IMR-90 (cell line): ENCODE results near the gene SORBS1. TPM values are rescaled to one million over a fixed set of nuclear protein-coding genes. Genes with fewer than 3 reads are reported as not detected.

Experiments
- ATAC-seq: fragments of 200-7000 bp; cut with Tn5 transposase; 2 replicates; pipeline ENCODE4 v1.9.1; 2020; ENCODE audit warnings: low read depth, mild to moderate bottlenecking, moderate library complexity
- BruUV-seq: library from RNA; stranded (reverse); fragments of 400-500 nt; replicated peaks from 2 replicates; lab custom pipeline; 2021; lab: Mats Ljungman, UMichigan
- CTCF ChIA-PET: fragments of 300-600 bp; formaldehyde crosslinking; extraction: SDS; loops from one replicate; lab custom pipeline; 2021; ENCODE audit warnings: antibody characterized with exemption; lab: Yijun Ruan, JAX
- POLR2A ChIA-PET: fragments of 300-600 bp; sonication (Branson Sonifier 250); formaldehyde crosslinking; loops from one replicate; lab custom pipeline; 2022; ENCODE audit warnings: antibody characterized with exemption; ENCODE audit not compliant: unreplicated experiment; lab: Charles Lee
- DNase-seq: peaks from one replicate; pipeline ENCODE4 v3.0.0; 2013
- H2AFZ ChIP-seq: replicated peaks from 2 replicates; pipeline ENCODE3; 2013; ENCODE audit warnings: low read length, mild to moderate bottlenecking; ENCODE audit not compliant: poor library complexity
- H2AK5ac ChIP-seq: 2 replicates; pipeline ENCODE4 v1.6.1; 2013; ENCODE audit warnings: low read depth, low read length, inconsistent platforms
- H2AK9ac ChIP-seq: replicated peaks from 2 replicates; pipeline ENCODE3; 2013; ENCODE audit warnings: mild to moderate bottlenecking, low read depth, low read length, moderate library complexity; ENCODE audit not compliant: poor library complexity
- H2BK120ac ChIP-seq: 2 replicates; pipeline ENCODE4 v1.6.1; 2013; ENCODE audit warnings: low read depth, low read length, inconsistent platforms
- H2BK15ac ChIP-seq: 3 replicates; pipeline ENCODE4 v1.6.1; 2013; ENCODE audit warnings: low read depth, low read length, inconsistent platforms
- H2BK20ac ChIP-seq: 2 replicates; pipeline ENCODE4 v1.6.1; 2013; ENCODE audit warnings: low read depth, mild to moderate bottlenecking, inconsistent platforms, low read length, moderate library complexity
- H2BK5ac ChIP-seq: 2 replicates; pipeline ENCODE4 v1.6.1; 2013; ENCODE audit warnings: mild to moderate bottlenecking, low read depth, low read length, inconsistent platforms; ENCODE audit not compliant: poor library complexity, severe bottlenecking
- H3K14ac ChIP-seq: replicated peaks from 2 replicates; pipeline ENCODE4 v1.6.1; 2013; ENCODE audit warnings: low read depth, low read length, inconsistent platforms
- H3K18ac ChIP-seq: 2 replicates; pipeline ENCODE4 v1.6.1; 2013; ENCODE audit warnings: low read depth, low read length, control low read depth
- H3K23ac ChIP-seq: 2 replicates; pipeline ENCODE4 v1.6.1; 2013; ENCODE audit warnings: low read depth, low read length, inconsistent platforms
- H3K27ac ChIP-seq: 2 replicates; pipeline ENCODE4 v1.5.1; 2013; ENCODE audit warnings: mild to moderate bottlenecking, control low read depth, low read length; ENCODE audit not compliant: insufficient read depth
- H3K27me3 ChIP-seq: 2 replicates; pipeline ENCODE4 v1.6.1; 2013; ENCODE audit warnings: low read length; ENCODE audit not compliant: control insufficient read depth, insufficient read depth
- H3K36me3 ChIP-seq: 2 replicates; pipeline ENCODE4 v1.6.1; 2013; ENCODE audit warnings: low read length, mixed read lengths; ENCODE audit not compliant: control insufficient read depth, insufficient read depth
- H3K4ac ChIP-seq: 2 replicates; pipeline ENCODE4 v1.6.1; 2013; ENCODE audit warnings: low read depth, low read length, inconsistent platforms
- H3K4me1 ChIP-seq: 2 replicates; pipeline ENCODE4 v1.6.1; 2013; ENCODE audit warnings: low read length, mixed read lengths; ENCODE audit not compliant: control insufficient read depth, insufficient read depth
- H3K4me2 ChIP-seq: 2 replicates; pipeline ENCODE4 v1.6.1; 2013; ENCODE audit warnings: low read depth, mild to moderate bottlenecking, control low read depth, low read length, moderate library complexity
- H3K4me3 ChIP-seq: 2 replicates; pipeline ENCODE4 v1.5.1; 2013; ENCODE audit warnings: low read depth, mild to moderate bottlenecking, control low read depth, low read length, moderate library complexity; ENCODE audit not compliant: insufficient read depth
- H3K56ac ChIP-seq: 2 replicates; pipeline ENCODE4 v1.6.1; 2013; ENCODE audit warnings: low read length, inconsistent platforms; ENCODE audit not compliant: insufficient read depth; ENCODE audit errors: extremely low read depth
- H3K79me1 ChIP-seq, 2 experiments: 2 replicates each; pipeline ENCODE4 v1.6.1; 2013; ENCODE audit warnings: low read length in 2 of 2, inconsistent platforms in 1 of 2, low read depth in 1 of 2
- H3K9ac ChIP-seq: 2 replicates; pipeline ENCODE4 v1.6.1; 2013; ENCODE audit warnings: low read depth, low read length, control low read depth
- H3K9me1 ChIP-seq: 2 replicates; pipeline ENCODE4 v1.6.1; 2013; ENCODE audit warnings: low read length, inconsistent platforms; ENCODE audit not compliant: insufficient read depth
- H3K9me3 ChIP-seq: 2 replicates; pipeline ENCODE4 v1.6.1; 2013; ENCODE audit warnings: low read length; ENCODE audit not compliant: control insufficient read depth, insufficient read depth
- H4K20me1 ChIP-seq: 2 replicates; pipeline ENCODE4 v1.6.1; 2013; ENCODE audit warnings: low read length, inconsistent platforms; ENCODE audit not compliant: insufficient read depth
- H4K5ac ChIP-seq: 2 replicates; pipeline ENCODE4 v1.6.1; 2013; ENCODE audit warnings: mild to moderate bottlenecking, low read depth, low read length, control low read depth
- H4K8ac ChIP-seq, 2 experiments: 2 replicates each; pipeline ENCODE4 v1.6.1; 2013; ENCODE audit warnings: low read depth in 2 of 2, low read length in 2 of 2, control low read depth in 1 of 2, inconsistent platforms in 1 of 2
- H4K91ac ChIP-seq: 2 replicates; pipeline ENCODE4 v1.6.1; 2013; ENCODE audit warnings: low read depth, low read length, inconsistent platforms; ENCODE audit not compliant: insufficient read depth
- CEBPB ChIP-seq: IDR thresholded peaks from 2 replicates; pipeline ENCODE4 v1.6.1; 2012; ENCODE audit warnings: low read depth, low read length, improper control_type of control experiment
- CHD1 ChIP-seq: IDR thresholded peaks from 2 replicates; pipeline ENCODE4 v1.6.1; 2012; ENCODE audit warnings: low read depth, low read length, improper control_type of control experiment
- FOS ChIP-seq: fragments of 150-350 bp; IDR thresholded peaks from 2 replicates; pipeline ENCODE4 v1.6.1; 2016; ENCODE audit warnings: low read depth, low read length
- MAFK ChIP-seq: IDR thresholded peaks from 2 replicates; pipeline ENCODE4 v1.6.1; 2012; ENCODE audit warnings: low read depth, low read length, improper control_type of control experiment
- MAZ ChIP-seq: IDR thresholded peaks from 2 replicates; pipeline ENCODE4 v1.6.1; 2012; ENCODE audit warnings: low read depth, mild to moderate bottlenecking, low read length, improper control_type of control experiment, moderate library complexity, borderline replicate concordance
- POLR2A ChIP-seq: IDR thresholded peaks from 2 replicates; pipeline ENCODE4 v1.6.1; 2012; ENCODE audit warnings: mild to moderate bottlenecking, low read depth, low read length
- SMC3 ChIP-seq: fragments of 150-350 bp; IDR thresholded peaks from 2 replicates; pipeline ENCODE4 v1.6.1; 2016; ENCODE audit warnings: low read depth, mild to moderate bottlenecking, antibody characterized with exemption, low read length, moderate library complexity
- dilution Hi-C: fragments of 300-500 bp; cut with HindIII; formaldehyde crosslinking; loops from one replicate; pipeline ENCODE4 v1.14.3; 2018; ENCODE audit warnings: low sequenced_read_pairs; ENCODE audit not compliant: unreplicated experiment
- in situ Hi-C: fragments of 300-500 bp; cut with MboI; formaldehyde crosslinking; loops from 3 replicates; pipeline ENCODE4 v1.14.3; 2019; ENCODE audit warnings: low sequenced_read_pairs, inconsistent platforms, mixed read lengths
- intact Hi-C: fragments of 100-400 bp; cut with micrococcal nuclease; formaldehyde crosslinking; loops from 2 replicates; pipeline ENCODE4 v1.10.0; 2022
- polyA plus RNA-seq, 3 experiments: library from polyadenylated mRNA; depleted of rRNA; stranded (reverse); fragments of >200 nt; gene quantifications; 2 replicates each; pipeline ENCODE4 v1.2.3, GENCODE V29; 2012; ENCODE audit warnings: low replicate concordance in 1 of 3
- total RNA-seq: library from RNA; depleted of rRNA; stranded (reverse); fragments of >200 nt; gene quantifications from 2 replicates; pipeline ENCODE4 v1.2.3, GENCODE V29; 2012
- TF ChIP-seq, protein P1 (sequence below): fragments of 150-350 bp; IDR thresholded peaks from 2 replicates; pipeline ENCODE4 v1.6.1; 2016; ENCODE audit warnings: low read depth, mild to moderate bottlenecking, low read length, moderate library complexity, borderline replicate concordance

Gene SORBS1
- total and polyA plus RNA-seq, 2 of the 4 experiments (the other 2 are of a cell fraction) = 0.18 to 0.32 TPM

- no peak overlapping the region for H4K8ac ChIP-seq
- POLR2A ChIA-PET = no interaction called here
- H3K23ac ChIP-seq = no peak overlapping the region
- no peak overlapping the region for H2BK120ac ChIP-seq
- H2BK20ac ChIP-seq = no peak overlapping the region
- no peak overlapping the region for H2BK5ac ChIP-seq
- no peak for TF ChIP-seq SMC3
- peak; percentile 66; the same call in 1 of the 2 replicates for TF ChIP-seq CEBPB
- TF ChIP-seq POLR2A = no peak
- TF ChIP-seq, protein P1, sequence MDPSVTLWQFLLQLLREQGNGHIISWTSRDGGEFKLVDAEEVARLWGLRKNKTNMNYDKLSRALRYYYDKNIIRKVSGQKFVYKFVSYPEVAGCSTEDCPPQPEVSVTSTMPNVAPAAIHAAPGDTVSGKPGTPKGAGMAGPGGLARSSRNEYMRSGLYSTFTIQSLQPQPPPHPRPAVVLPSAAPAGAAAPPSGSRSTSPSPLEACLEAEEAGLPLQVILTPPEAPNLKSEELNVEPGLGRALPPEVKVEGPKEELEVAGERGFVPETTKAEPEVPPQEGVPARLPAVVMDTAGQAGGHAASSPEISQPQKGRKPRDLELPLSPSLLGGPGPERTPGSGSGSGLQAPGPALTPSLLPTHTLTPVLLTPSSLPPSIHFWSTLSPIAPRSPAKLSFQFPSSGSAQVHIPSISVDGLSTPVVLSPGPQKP = no peak
- no peak for TF ChIP-seq CHD1
- no peak for TF ChIP-seq MAFK
- no peak for TF ChIP-seq MAZ
- no peak for TF ChIP-seq FOS
- no peaks in the 10 kb centered on the region for H3K79me1 ChIP-seq
- H3K4me3 ChIP-seq = no peak overlapping the region
- H3K56ac ChIP-seq = no peak overlapping the region
- no peak overlapping the region for H3K4ac ChIP-seq
- no peaks in the 10 kb centered on the region for H4K20me1 ChIP-seq
- dilution Hi-C loops = no loop called here
- H2AK5ac ChIP-seq = no peak overlapping the region
- H3K14ac ChIP-seq = no peak overlapping the region
- H3K36me3 ChIP-seq = no peaks in the 10 kb centered on the region
- H3K9ac ChIP-seq = no peak overlapping the region
- no peak for ATAC-seq
- CTCF ChIA-PET = no interaction called here
- H4K5ac ChIP-seq = no peak overlapping the region
- in situ Hi-C loops = no loop called here
- DNase-seq = no peak
- no peak overlapping the region for H4K91ac ChIP-seq
- no peak overlapping the region for H3K4me2 ChIP-seq
- no peak overlapping the region for H3K27ac ChIP-seq
- H2BK15ac ChIP-seq = no peak overlapping the region
- no peak overlapping the region for H2AFZ ChIP-seq
- BruUV-seq = no TSS peak
- intact Hi-C loops = no loop called here
- no peak overlapping the region for H2AK9ac ChIP-seq
- no peaks in the 10 kb centered on the region for H3K9me1 ChIP-seq
- peaks cover 4% of the 10 kb centered on the region for H3K27me3 ChIP-seq
- no peaks in the 10 kb centered on the region for H3K4me1 ChIP-seq
- no peak overlapping the region for H3K18ac ChIP-seq
- no peaks in the 10 kb centered on the region for H3K9me3 ChIP-seq
Measured at GRCh38 chr10:95569368-95569767, 8.2 kb upstream of the SORBS1 start.
